GM12878 (cell line): ENCODE data around the gene SLC24A4. TPM values are rescaled to one million over a fixed set of nuclear protein-coding genes. Genes with fewer than 3 reads are reported as not detected.

Source experiments
- CBFB ChIP-seq: IDR thresholded peaks from 2 replicates; pipeline ENCODE4 v1.6.1; 2016; ENCODE audit warnings: antibody characterized with exemption, low read depth
- CEBPZ ChIP-seq: fragments of 150-350 bp; IDR thresholded peaks from 2 replicates; pipeline ENCODE4 v1.6.1; 2016; ENCODE audit warnings: low read depth, low read length
- CHD1 ChIP-seq: IDR thresholded peaks from 2 replicates; pipeline ENCODE4 v1.6.1; 2012; ENCODE audit warnings: low read depth, low read length, improper control_type of control experiment
- CREB1 ChIP-seq: IDR thresholded peaks from 2 replicates; pipeline ENCODE4 v1.6.1; 2012; ENCODE audit warnings: low read depth, mild to moderate bottlenecking, inconsistent platforms
- EED ChIP-seq: sonication (generic); IDR thresholded peaks from 2 replicates; pipeline ENCODE4 v1.6.1; 2016; ENCODE audit warnings: antibody characterized with exemption, low read depth
- MEF2B ChIP-seq: fragments of 450-650 bp; IDR thresholded peaks from 2 replicates; pipeline ENCODE4 v1.6.1; 2018; ENCODE audit warnings: mild to moderate bottlenecking, moderate library complexity; ENCODE audit not compliant: partially characterized antibody, poor library complexity, severe bottlenecking
- MTA2 ChIP-seq: fragments of 450-650 bp; IDR thresholded peaks from 2 replicates; pipeline ENCODE4 v1.6.1; 2016; ENCODE audit warnings: low read depth, mild to moderate bottlenecking, moderate library complexity
- PAX5 ChIP-seq: IDR thresholded peaks from 2 replicates; pipeline ENCODE4 v1.6.1; 2011; ENCODE audit warnings: low read depth, low read length, borderline replicate concordance
- RAD21 ChIP-seq: IDR thresholded peaks from 2 replicates; pipeline ENCODE4 v1.6.1; 2011; ENCODE audit warnings: mild to moderate bottlenecking, low read depth, low read length, moderate library complexity; ENCODE audit not compliant: insufficient read depth
- RB1 ChIP-seq: fragments of 450-650 bp; formaldehyde crosslinking; IDR thresholded peaks from 2 replicates; pipeline ENCODE4 v1.6.1; 2017; ENCODE audit warnings: mild to moderate bottlenecking, borderline replicate concordance
- SMAD1 ChIP-seq: fragments of 450-650 bp; IDR thresholded peaks from 2 replicates; pipeline ENCODE4 v1.6.1; 2018; ENCODE audit warnings: mild to moderate bottlenecking, low read depth; ENCODE audit not compliant: partially characterized antibody
- SMAD5 ChIP-seq: IDR thresholded peaks from 2 replicates; pipeline ENCODE4 v1.6.1; 2016; ENCODE audit warnings: antibody characterized with exemption, low read depth
- SMARCA5 ChIP-seq: fragments of 450-650 bp; IDR thresholded peaks from 2 replicates; pipeline ENCODE4 v1.6.1; 2017; ENCODE audit warnings: mild to moderate bottlenecking
- ZNF217 ChIP-seq: fragments of 450-650 bp; IDR thresholded peaks from 2 replicates; pipeline ENCODE4 v1.6.1; 2017; ENCODE audit warnings: antibody characterized with exemption, mild to moderate bottlenecking
- ZNF274 ChIP-seq: IDR thresholded peaks from one replicate; pipeline ENCODE4 v1.8.0; 2011; ENCODE audit not compliant: insufficient read length, insufficient read depth
- ZNF622 ChIP-seq: fragments of 450-650 bp; IDR thresholded peaks from 2 replicates; pipeline ENCODE4 v1.6.1; 2017; ENCODE audit warnings: mild to moderate bottlenecking, inconsistent platforms
- ZSCAN29 ChIP-seq: fragments of 450-650 bp; IDR thresholded peaks from 2 replicates; pipeline ENCODE4 v1.6.1; 2017; ENCODE audit warnings: mild to moderate bottlenecking, moderate library complexity
- polyA plus RNA-seq, 11 experiments: library from polyadenylated mRNA; depleted of rRNA in 4 of 11; unstranded in 6 of 11; stranded (reverse) in 5 of 11; fragments of >200 nt; fragmentation: Nextera tagmentation in 4 of 11; fragmentation: Illumina TruSeq in 1 of 11; extraction: Ambion mirVana in 4 of 11; extraction: Trizol in 1 of 11; gene quantifications; 1 replicate in 1 of 11; 2 replicates in 10 of 11; pipeline versions ENCODE4 v1.2.1 to v1.2.3, GENCODE V29; 2011 to 2016; ENCODE audit warnings: inconsistent platforms in 2 of 11, missing spikeins in 2 of 11, low read depth in 1 of 11
- total RNA-seq, 4 experiments: library from RNA; depleted of rRNA in 3 of 4; stranded (reverse); fragments of >200 nt in 3 of 4; fragmentation: Illumina TruSeq in 1 of 4; extraction: Trizol in 1 of 4; gene quantifications; 2 replicates each; pipeline versions ENCODE4 v1.2.1 to v1.2.3, GENCODE V29; 2013 to 2021
- TF ChIP-seq, protein P1 (sequence below): fragments of 450-650 bp; IDR thresholded peaks from 2 replicates; pipeline ENCODE4 v1.6.1; 2017; ENCODE audit warnings: mild to moderate bottlenecking, low read depth, inconsistent platforms; ENCODE audit not compliant: poor library complexity, severe bottlenecking
- TF ChIP-seq, protein P2 (sequence below): fragments of 450-650 bp; IDR thresholded peaks from 2 replicates; pipeline ENCODE4 v1.6.1; 2017; ENCODE audit warnings: low read depth, mild to moderate bottlenecking, moderate library complexity

SLC24A4 gene
- total and polyA plus RNA-seq, 10 of the 15 experiments (the other 5 are each of a cell fraction or from before 2014, with no cell fraction given): under 0.01 to 0.46 (median 0.04) TPM; not detected in 5

DNA sequence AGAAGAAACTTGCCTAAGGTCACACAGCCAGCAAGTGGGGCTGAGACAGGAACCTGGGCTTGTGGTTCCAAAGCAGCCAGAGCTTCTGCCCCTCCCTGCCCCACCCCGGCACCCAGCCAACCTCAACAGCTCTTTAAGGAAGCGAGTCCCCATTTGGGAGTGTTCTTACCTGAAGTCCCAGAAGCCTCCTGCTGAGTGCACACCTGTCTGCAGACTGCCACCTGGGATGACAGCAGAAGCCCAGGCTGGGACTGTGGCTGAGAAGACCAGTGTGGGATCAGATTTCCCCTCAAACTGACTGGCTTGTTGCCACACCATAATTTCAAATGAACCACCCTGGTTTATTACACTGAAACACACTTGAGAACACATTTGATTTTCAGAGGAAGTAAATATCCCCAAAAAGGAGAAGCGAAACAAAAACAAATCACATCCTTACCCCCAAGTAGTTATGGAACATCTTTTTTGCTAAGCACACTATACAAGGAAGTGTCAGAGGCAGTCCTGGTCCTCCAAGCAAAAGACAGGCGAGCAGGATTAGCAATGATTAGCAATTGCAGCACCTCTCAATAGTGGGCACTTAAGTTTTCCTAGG lies 184.3 kb downstream of the SLC24A4 start (continued):
- TF ChIP-seq CHD1: no peak
- TF ChIP-seq, protein P1, sequence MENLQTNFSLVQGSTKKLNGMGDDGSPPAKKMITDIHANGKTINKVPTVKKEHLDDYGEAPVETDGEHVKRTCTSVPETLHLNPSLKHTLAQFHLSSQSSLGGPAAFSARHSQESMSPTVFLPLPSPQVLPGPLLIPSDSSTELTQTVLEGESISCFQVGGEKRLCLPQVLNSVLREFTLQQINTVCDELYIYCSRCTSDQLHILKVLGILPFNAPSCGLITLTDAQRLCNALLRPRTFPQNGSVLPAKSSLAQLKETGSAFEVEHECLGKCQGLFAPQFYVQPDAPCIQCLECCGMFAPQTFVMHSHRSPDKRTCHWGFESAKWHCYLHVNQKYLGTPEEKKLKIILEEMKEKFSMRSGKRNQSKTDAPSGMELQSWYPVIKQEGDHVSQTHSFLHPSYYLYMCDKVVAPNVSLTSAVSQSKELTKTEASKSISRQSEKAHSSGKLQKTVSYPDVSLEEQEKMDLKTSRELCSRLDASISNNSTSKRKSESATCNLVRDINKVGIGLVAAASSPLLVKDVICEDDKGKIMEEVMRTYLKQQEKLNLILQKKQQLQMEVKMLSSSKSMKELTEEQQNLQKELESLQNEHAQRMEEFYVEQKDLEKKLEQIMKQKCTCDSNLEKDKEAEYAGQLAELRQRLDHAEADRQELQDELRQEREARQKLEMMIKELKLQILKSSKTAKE: no peak
- no peak for TF ChIP-seq ZNF622
- TF ChIP-seq ZSCAN29: no peak
- no peak for TF ChIP-seq CEBPZ
- TF ChIP-seq EED: peak; percentile 40; the same call in 1 of the 2 replicates
- peak; percentile 62 for TF ChIP-seq MTA2
- TF ChIP-seq SMAD1: peak; percentile 85
- peak; percentile 18 for TF ChIP-seq MEF2B
- no peak for TF ChIP-seq RB1
- no peak for TF ChIP-seq CREB1
- TF ChIP-seq SMARCA5: no peak
- no peak for TF ChIP-seq RAD21
- TF ChIP-seq SMAD5: no peak
- 0 out of 2 replicates have a peak, but pooled peaks have one; percentile 19 for TF ChIP-seq ZNF217
- peak; percentile 10; the same call in 1 of the 2 replicates for TF ChIP-seq PAX5
- no peak for TF ChIP-seq CBFB
- no peak for TF ChIP-seq ZNF274
- TF ChIP-seq, protein P2, sequence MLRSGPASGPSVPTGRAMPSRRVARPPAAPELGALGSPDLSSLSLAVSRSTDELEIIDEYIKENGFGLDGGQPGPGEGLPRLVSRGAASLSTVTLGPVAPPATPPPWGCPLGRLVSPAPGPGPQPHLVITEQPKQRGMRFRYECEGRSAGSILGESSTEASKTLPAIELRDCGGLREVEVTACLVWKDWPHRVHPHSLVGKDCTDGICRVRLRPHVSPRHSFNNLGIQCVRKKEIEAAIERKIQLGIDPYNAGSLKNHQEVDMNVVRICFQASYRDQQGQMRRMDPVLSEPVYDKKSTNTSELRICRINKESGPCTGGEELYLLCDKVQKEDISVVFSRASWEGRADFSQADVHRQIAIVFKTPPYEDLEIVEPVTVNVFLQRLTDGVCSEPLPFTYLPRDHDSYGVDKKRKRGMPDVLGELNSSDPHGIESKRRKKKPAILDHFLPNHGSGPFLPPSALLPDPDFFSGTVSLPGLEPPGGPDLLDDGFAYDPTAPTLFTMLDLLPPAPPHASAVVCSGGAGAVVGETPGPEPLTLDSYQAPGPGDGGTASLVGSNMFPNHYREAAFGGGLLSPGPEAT: peak; percentile 70; the same call in 1 of the 2 replicates
- TF ChIP-seq, all 136 proteins: peak for 14
